Activated gamma-delta T cell treated with Interleukin-2 at 50 U/mL for 16 hours (primary cell): ENCODE measurements around the gene KRT73.
"Not testable (repeated sequence)": the region's sequence is repeated elsewhere in the genome, so short reads cannot be mapped to it uniquely, and the experiment has no call there.

Source experiments
- DNase-seq: peaks from one replicate; pipeline ENCODE4 v3.0.0-alpha.2; 2020

KRT73 gene

DNA sequence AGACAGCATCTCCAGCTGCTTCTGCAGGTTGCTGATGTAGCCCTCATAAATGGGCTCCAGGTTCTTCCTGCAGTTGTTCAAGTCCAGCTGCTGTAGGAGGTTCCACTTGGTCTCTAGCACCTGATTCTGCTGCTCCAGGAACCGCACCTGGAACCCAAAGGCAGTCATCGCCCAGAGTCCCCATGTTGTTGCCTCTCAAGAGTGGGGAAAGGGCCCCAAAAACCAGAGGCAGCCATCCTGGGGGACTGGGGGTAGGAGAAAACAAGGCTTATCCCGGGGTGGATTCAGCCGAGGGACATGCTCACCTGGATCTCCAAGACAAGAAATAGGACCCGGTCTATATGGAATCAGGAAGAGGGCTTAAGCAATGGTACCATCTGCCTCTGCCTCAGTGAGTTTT is 19.4 kb downstream of the KRT73 start:
- DNase-seq = peak; percentile 0

GRCh38 chr12:52594237-52594636 is 24.1 kb downstream of the KRT73 start:
- DNase-seq = not testable (repeated sequence)

DNA sequence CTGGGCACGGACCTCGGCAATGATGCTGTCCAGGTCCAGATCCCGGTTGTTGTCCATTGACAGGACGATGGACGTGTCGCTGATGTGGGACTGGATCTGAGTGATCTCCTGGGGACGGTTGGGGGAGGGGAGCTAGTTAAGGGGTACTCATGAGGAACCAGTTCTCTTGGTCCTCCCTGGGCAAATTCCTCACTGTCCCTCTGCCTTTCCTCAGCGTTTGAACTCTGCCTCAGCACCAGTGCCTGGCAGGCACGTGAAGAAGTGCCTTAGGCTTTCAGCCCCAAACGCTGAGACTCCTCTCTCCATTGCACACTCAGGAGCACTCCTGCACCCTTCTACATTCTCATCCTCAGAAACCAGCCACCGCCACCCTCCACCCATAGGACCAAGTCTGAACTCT is 26.8 kb downstream of the KRT73 start:
- DNase-seq = no peak

DNA sequence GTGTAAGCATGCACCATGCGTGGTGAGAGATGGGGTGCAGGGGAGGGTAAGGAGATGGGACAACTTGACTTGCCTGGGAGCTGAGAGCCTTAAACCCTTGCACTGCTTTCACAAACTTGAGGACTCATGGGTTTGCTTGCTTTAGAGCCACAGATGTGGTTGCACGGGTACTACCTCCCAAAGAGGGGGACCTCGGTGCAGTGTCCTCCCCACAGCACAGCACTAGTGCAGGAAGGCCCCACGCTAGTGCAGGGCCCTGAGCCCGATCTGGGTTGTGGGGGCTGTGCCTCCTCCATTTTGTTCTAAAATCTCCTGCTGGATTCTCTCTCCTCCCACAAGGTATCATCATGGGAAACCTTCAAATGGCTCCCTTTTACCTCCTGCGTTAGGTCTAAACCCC is 28.3 kb downstream of the KRT73 start:
- DNase-seq = no peak

GRCh38 chr12:52587563-52587962 is 30.8 kb downstream of the KRT73 start:
- no peak for DNase-seq

- DNase-seq = peak; percentile 57
Measured at GRCh38 chr12:52585946-52586345, 32.4 kb downstream of the KRT73 start.

- DNase-seq = no peak
Measured at GRCh38 chr12:52585066-52585465, 33.3 kb downstream of the KRT73 start.

DNA sequence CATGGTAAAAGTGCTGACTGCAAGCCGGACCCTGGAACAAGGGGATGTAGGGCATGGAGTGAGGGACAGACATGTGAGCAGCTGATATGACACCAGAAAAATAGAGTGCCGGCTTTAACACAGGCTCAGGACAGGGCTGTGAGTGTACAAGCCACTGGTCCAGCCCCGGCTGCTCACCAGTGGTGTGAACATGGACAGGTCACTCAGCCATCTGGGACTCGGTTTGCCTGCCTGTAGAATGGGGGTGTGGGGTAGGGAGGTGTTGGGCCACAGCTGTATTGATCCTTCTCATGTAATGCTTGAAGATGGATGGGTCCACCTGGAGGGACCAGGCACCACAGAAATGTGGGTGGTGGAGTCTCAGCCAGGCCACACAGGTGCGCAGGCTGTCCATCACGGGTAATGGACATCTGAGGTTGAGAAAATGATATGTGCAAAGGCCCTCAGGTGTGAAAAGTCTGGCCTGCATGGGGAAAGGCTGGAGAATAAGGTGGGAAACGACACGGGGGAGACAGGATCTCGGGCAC is 34.1 kb downstream of the KRT73 start:
- no peak for DNase-seq

DNA sequence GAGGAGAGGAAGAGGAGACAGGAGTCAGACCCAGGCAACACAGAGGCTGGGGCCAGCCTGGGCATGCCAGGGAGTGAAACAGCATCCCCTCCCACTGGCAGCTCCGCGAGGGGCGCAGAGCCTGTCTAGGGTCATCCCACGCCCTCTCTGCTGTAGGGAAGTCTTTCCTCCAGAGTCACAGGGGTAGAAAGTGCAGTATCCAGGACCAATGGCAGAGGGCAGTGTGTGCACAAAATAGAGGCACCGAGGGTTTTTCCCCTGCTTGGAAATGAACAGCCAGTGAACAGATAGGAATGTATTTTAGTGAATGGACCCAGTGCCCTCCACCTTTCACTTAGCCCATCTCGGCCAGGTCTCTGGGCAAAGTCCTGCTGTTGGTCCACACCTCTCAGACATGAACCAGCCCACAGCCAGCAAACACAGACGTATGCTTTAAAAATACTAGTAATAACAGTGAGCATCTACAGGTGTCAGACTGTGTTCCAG is 35.3 kb downstream of the KRT73 start:
- peak; percentile 59 for DNase-seq

- DNase-seq = no peak
Measured at GRCh38 chr12:52582486-52582885, 35.9 kb downstream of the KRT73 start.

GRCh38 chr12:52581481-52581880 is 36.9 kb downstream of the KRT73 start:
- no peak for DNase-seq

DNA sequence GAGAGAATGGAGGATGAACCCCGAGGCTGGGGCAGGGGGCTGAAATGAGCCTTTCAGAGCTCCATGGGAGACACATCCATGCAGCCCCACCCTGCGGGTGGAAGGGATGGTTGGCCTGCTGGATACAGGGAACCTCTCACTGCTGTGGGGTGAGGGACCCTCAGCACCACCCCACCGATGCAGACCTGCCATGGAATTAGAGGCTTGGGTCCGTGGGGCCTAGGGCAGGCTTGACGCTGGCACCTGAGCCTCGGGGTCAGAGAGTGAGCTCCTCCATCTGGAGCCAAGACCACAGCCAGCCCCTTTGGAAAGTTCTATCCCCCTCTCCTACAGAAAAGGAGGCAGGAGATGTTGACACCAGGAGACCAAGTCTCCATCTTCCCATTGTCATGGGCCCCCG is 37.3 kb downstream of the KRT73 start:
- DNase-seq = no peak

DNA sequence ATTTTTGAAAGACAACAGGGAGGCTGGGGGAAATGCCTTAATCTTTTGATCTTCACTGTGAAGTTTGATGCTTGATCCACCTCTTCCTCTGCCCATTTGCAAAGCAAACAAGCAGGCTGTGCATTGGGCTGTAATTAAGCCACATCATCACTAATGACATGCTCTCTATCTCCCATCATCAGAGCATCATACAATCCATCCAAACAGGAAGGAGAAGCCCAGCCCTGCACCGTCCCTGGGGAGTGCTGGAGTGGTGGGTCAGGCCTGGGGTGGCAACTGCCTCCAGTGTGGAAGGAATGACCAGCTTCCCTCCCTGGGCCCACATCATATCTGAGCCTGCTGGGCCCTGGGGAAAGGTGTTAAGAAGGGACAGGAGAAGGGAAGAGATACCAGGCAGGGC is 37.9 kb downstream of the KRT73 start:
- no peak for DNase-seq

DNA sequence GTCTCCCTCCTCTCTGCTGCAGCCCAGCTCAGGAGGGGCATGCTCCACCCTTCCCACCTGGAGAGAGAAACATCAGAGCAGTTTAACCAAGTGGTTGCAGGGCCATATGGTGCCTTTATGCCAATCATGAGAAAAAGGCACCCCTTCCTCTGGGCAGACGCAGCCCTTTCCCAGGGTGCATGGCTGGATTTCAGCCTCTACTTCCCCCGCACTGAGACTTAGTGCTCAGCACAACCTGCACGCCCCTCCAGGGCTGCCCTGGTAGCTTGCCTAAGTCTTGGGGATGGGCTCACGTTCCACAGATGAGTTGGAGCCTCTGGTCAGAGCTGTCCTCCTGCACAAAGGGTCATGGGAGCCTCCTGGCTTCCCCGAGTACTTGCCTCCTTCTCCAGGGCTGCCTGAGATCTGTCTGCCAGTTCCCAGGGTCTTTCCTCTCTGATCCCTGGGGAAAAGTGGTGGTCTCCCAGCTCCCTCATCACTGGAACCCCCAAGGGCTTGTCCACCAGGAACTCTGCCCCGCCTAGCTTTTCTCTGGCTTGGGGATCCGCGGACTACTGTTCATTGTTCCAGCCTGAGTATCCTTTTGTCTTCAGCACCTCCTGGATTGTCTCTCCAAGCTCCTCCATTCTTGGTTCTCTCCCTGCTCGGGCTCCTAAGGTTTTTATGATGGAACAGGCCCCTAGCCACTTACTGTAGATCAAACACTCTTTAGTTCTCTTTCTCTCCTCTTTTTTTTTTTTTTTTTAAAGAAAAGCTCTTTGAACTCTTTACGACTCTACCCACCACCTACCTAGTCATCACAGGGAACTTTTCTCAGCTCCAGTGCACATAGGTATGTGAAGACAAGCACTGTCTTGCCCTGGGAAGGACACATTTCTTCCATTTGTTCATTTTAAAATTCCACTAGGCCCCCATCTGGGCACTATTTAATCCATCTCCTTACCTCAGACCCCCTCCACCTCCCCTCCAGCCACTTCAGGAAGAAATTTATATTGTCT is 38.6 kb downstream of the KRT73 start:
- DNase-seq = no peak

DNA sequence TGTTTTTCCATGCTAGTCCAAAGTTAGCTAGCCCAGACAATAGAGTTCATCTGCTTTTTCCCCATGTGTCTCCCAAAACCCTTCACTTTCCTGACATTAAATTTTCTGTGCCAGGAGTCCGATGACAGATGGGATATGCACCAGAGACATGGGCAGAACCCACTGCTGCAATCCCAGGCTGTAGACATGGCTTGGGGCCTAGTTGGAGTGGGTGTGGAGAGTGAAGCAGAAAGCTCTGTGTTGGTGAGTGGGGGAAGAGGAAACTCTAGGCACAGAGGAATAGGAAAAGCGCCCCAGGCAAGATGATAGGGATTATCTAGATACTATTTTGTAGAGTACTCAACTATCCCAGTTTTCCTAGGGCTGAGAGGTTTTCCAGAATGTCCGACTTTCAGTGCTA is 39.9 kb downstream of the KRT73 start:
- DNase-seq = no peak

- no peak for DNase-seq
Measured at GRCh38 chr12:52577316-52577715, 41.0 kb downstream of the KRT73 start.

- DNase-seq = no peak
Measured at GRCh38 chr12:52575948-52576347, 42.4 kb downstream of the KRT73 start.

DNA sequence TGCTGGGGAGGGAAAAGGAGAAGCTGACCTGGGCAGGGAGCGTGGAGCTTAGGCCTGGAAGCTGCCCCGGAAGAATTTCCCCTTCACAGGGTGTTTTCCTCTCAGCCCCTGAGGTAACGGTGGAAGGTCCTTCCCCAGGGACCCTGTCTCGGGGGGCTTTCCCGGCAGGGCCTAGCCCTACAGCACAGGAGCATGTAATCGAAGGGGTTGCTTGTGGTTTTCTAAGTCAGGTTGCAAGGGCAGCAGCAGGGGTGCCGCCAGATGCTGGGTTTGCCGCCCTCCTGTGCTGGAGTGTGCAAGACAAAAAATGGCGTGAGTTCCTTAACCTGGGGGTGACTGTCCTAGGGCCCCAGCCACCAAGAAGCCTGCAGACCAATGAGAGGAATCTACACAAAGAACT is 43.1 kb downstream of the KRT73 start:
- DNase-seq = no peak

GRCh38 chr12:52573743-52574142 is 44.6 kb downstream of the KRT73 start, which contains the start of gene KRT74:
Gene KRT74, minus strand, starts transcription at chr12:52573843. Its CDS starts 66 bp downstream, at chr12:52573777.
- DNase-seq = no peak

DNA sequence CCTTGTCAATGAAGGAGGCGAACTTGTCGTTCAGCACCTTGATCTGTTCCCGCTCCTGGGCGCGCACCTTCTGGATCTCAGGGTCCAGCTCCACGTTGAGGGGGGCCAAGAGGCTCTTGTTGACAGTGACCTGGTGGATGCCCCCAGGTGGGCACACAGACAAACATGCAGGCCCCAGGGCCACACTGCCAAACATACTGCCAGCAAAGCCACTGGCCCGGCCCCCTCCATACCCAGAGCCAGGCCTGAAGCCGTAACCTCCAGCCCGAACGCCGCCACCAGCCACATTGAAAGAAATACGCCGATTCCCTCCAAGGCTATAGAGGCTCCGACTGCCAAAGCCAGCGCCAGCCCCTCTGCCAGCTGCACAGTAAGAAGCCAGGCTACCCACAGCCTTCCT is 45.1 kb downstream of the KRT73 start:
- DNase-seq = no peak

DNA sequence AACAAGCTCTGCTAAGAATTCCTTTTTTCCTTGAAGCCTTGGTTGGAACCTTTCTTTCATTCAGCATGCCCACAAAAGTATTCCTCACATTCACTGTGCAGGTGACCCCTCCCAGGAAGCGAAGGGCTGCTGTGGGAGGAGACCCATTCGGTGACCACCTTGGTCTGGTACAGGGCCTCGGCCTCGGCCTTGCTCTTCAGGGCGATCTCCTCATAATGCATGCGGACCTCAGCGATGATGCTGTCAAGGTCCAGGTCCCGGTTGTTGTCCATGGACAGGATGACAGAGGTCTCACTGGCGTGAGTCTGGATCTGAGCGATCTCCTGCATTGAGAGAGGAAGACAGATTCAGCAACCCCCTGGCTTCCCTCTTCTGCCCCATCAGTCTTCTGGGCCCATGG is 47.8 kb downstream of the KRT73 start:
- no peak for DNase-seq

GRCh38 chr12:52568111-52568510 is 50.2 kb downstream of the KRT73 start:
- DNase-seq = no peak

GRCh38 chr12:52566847-52567291 is 51.5 kb downstream of the KRT73 start:
- DNase-seq = peak; percentile 19

DNA sequence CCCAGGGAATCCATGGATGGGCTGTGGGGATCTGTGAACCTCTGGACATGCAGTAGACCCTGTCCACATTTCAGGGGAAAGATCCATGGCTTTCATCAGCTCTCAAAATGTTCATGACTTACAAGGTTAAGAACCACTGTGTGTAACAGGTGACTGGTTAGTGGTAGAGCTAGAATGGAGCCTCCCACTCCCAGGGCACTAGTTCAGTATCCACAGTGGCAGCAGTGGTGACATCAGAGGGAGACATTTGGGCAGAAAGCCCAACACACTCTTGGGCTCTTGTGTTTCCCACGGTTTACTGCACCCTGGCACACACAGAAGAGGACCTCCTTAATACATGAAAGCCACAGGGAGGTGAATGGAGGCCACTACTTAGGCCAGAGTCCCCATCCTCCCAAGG is 53.8 kb downstream of the KRT73 start:
- DNase-seq = no peak
